ENCODE data around the gene MTSS2. TPM values are rescaled to one million over a fixed set of nuclear protein-coding genes. Genes with fewer than 3 reads are reported as not detected.

Gene MTSS2
- total and polyA plus RNA-seq, 2 of the 8 experiments (the other 6 are each of a cell fraction or from before 2014, with no cell fraction given), result 23.3 to 36.7 TPM

DNA sequence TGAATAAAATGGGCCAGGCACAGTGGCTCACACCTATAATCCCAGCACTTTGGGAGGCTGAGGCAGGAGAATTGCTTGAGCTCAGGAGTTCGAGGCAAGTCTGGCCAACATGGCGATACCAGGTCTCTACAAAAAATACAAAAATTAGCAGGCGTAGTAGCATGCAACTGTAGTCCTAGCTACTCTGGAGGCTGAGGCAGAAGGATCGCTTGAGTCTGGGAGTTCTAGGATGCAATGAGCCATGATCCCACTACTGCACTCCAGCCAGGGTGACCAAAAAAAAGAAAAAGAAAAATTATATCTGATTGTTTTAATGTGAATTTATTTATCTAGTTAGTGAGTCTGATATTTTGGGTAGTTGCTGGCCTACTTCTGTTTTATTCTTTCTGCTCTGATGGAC lies 32.4 kb downstream of the MTSS2 start:
- Histone ChIP-seq H3K79me2 (ENCODE audit: control insufficient read depth in 1 of 2, insufficient read depth in 2 of 2, low read length in 2 of 2) (no peaks in the 10 kb centered on the region), H3K9ac (replicated peaks in 1 of 4; ENCODE audit: extremely low read depth in 1 of 4, low read depth in 3 of 4, low read length in 3 of 4) (no peak overlapping the region), H3K56ac (replicated peaks; ENCODE audit: insufficient read length, low read depth, low read length) (no peak overlapping the region), H3K4me1 (replicated peaks in 1 of 4; ENCODE audit: control insufficient read depth in 3 of 4, insufficient read depth in 4 of 4, low read length in 3 of 4) (peaks cover 0 to 3% (median 0%) of the 10 kb centered on the region in 4 experiments; a peak in 3 of 7 replicates), H2BK20ac (ENCODE audit: low read length) (no peak overlapping the region; the same call in 1 of the 2 replicates), H3K14ac (ENCODE audit: insufficient read length) (no peak overlapping the region), H3K79me1 (ENCODE audit: low read depth, low read length) (no peaks in the 10 kb centered on the region), H3K27me3 (replicated peaks in 1 of 4; ENCODE audit: control insufficient read depth in 3 of 4, extremely low read depth in 1 of 4, insufficient read depth in 3 of 4, low read length in 3 of 4) (no peaks in the 10 kb centered on the region; a peak in 2 of 7 replicates), H4K5ac (ENCODE audit: insufficient read length, low read depth, low read length) (no peak overlapping the region), H2AFZ (ENCODE audit: low read length) (no peak overlapping the region), H3K36me3 (ENCODE audit: control insufficient read depth in 2 of 4, insufficient read depth in 4 of 4, low read length in 3 of 4) (no peaks in the 10 kb centered on the region), H3K9me3 (ENCODE audit: insufficient read depth in 2 of 2, low read depth in 1 of 2, low read length in 1 of 2) (no peaks in the 10 kb centered on the region; a peak in 1 of 4 replicates), H2AK5ac (ENCODE audit: low read depth, low read length) (no peak overlapping the region), H3K4me3 (ENCODE audit: extremely low read depth in 1 of 4, insufficient read depth in 2 of 4, low read depth in 3 of 4, low read length in 4 of 4) (no peak overlapping the region), H3K23me2 (ENCODE audit: low read depth, low read length) (no peaks in the 10 kb centered on the region), H3K23ac (ENCODE audit: insufficient read length) (no peak overlapping the region), H2BK5ac (ENCODE audit: low read depth, low read length) (no peak overlapping the region; the same call in 1 of the 2 replicates), H4K8ac (ENCODE audit: extremely low read depth, insufficient read depth, low read length) (no peak overlapping the region), H3K18ac (ENCODE audit: extremely low read depth, low read length) (no peak overlapping the region), H2BK12ac (ENCODE audit: low read depth, low read length) (no peak overlapping the region), H2BK120ac (replicated peaks; ENCODE audit: low read depth, low read length) (no peak overlapping the region), H2BK15ac (ENCODE audit: low read length) (no peak overlapping the region), H3K4me2 (ENCODE audit: insufficient read depth in 1 of 2, low read depth in 2 of 2, low read length in 2 of 2) (no peak overlapping the region), H4K20me1 (replicated peaks in 1 of 2; ENCODE audit: control insufficient read depth in 1 of 2, insufficient read depth in 2 of 2, low read length in 2 of 2) (peaks cover 0 to 2% of the 10 kb centered on the region in 2 experiments), H4K91ac (replicated peaks; ENCODE audit: insufficient read length, low read length) (no peak overlapping the region), H3K4ac (replicated peaks; ENCODE audit: insufficient read length, low read depth, low read length) (no peak overlapping the region), H3K27ac (ENCODE audit: low read depth, low read length) (no peak overlapping the region)
- POLR2A ChIA-PET (ENCODE audit: partially characterized antibody), result interaction anchor here (0.8 to 6.6 kb wide), 9 partner anchors 12 to 128 kb away, joined by 3 to 59 read pairs (median 6); no protein-coding TSS in a partner anchor
- 89% methylated on average over 4 of the region's 4 CpGs; no CpG with 5 or more reads in 1 of the 2 experiments for WGBS, 2 experiments (ENCODE audit: extremely low coverage in 1 of 2, insufficient coverage in 1 of 2, insufficient read length in 1 of 2, insufficient replicate concordance in 2 of 2, low coverage in 1 of 2, low lambda C conversion rate in 2 of 2, missing lambda C conversion rate in 1 of 2)
- FAIRE-seq (no peak), DNase-seq (ENCODE audit: low read depth in 1 of 2, low spot score in 2 of 2) (no peak)
- CTCF ChIA-PET (ENCODE audit: partially characterized antibody), result interaction anchor here (0.6 to 6.1 kb wide), 47 partner anchors 9 to 704 kb away, joined by 3 to 65 read pairs (median 6); partner anchors contain the start of genes COG4 and DDX19A
- TF ChIP-seq CBX8 (IDR thresholded peaks at IDR 0.05; ENCODE audit: borderline replicate concordance, low read depth, low read length), result no peak
- TF ChIP-seq HDAC2 (IDR thresholded peaks at IDR 0.05; ENCODE audit: borderline replicate concordance in 1 of 2, low read depth in 2 of 2, low read length in 2 of 2), result no peak
- no peak for TF ChIP-seq GTF2F1 (IDR thresholded peaks at IDR 0.05; ENCODE audit: borderline replicate concordance, low read depth, low read length)
- no peak for TF ChIP-seq TBP (IDR thresholded peaks at IDR 0.05; ENCODE audit: low read depth, low read length)
- TF ChIP-seq CEBPB (IDR thresholded peaks at IDR 0.05; ENCODE audit: low read depth, low read length), result no peak
- no peak for TF ChIP-seq SIX5 (IDR thresholded peaks at IDR 0.05; ENCODE audit: low read depth, low read length)

Measured in H1 (cell line).